ENCODE measurements around the gene RSRP1.
"Not testable (repeated sequence)": the region's sequence is repeated elsewhere in the genome, so short reads cannot be mapped to it uniquely, and the experiment has no call there.

Gene RSRP1

DNA sequence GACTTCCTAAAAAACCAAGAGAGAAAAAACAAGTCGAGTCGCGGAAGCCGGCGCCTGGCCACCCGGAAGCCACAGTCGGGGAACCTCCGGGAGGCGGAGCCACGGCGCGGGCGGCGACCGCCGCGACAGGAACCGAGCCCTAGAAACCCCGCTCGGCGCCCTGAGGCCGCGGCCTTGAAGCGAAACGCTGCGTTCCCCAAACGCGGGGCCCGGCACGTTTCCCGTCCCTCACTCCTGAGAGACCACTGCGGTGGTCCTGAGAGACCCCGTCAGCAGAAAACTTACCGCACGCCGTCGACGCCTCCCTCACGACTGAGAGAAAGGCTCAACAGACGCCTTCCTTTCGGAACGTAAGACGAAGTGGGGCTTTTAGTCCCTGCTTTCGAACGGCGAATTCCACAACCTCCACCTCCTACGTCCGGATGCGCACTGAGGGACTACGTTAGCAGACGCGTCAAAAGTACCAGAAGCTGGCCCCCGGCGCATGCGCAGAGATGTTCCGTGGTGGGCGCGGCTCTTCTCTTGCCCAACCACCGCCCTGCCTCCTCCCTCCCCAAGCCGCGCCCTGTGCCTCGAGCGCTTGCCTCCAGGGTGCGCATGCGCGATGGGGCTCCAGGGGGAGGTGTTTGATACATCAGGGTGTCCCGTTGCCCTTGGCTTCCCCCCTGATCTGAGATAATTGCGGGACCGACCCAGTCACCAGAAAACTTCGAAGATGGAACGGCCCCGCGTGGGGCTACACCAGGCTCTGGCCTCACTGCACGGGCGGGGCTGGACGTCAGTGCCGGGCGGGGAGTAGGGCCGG, at the start of gene RSRP1:
Gene RSRP1 (minus strand): TSS at position 431 of the 805 bp plus-strand sequence. CDS start 491 bp downstream, outside the sequence.
- DNase-seq (ENCODE audit: low spot score): peak; percentile 100

DNA sequence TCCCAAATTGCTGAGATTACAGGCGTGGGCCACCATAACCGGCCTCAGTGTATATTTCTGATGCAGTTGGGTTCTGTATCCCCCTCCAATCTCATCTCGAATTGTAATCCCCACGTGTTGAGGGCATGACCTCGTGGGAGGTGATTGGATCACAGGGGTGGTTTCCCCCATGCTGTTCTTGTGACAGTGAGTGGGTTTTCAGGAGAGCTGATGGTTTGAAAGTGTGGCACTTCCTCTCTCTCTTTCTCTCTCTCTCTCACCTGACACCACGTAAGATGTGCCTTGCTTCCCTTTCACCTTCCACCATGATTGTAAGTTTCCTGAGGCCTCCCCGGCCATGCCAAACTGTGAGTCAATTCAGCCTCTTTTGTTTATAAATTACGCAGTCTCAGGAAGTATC, 49.2 kb upstream of the RSRP1 start:
- not testable (repeated sequence) for DNase-seq (ENCODE audit: low spot score)

- not testable (repeated sequence) for DNase-seq (ENCODE audit: low spot score)
Measured at GRCh38 chr1:25294889-25295826, 47.9 kb upstream of the RSRP1 start.

- DNase-seq (ENCODE audit: low spot score): not testable (repeated sequence)
Measured at GRCh38 chr1:25293426-25293825, 46.2 kb upstream of the RSRP1 start.

GRCh38 chr1:25290043-25290442, 42.8 kb upstream of the RSRP1 start:
- not testable (repeated sequence) for DNase-seq (ENCODE audit: low spot score)

DNA sequence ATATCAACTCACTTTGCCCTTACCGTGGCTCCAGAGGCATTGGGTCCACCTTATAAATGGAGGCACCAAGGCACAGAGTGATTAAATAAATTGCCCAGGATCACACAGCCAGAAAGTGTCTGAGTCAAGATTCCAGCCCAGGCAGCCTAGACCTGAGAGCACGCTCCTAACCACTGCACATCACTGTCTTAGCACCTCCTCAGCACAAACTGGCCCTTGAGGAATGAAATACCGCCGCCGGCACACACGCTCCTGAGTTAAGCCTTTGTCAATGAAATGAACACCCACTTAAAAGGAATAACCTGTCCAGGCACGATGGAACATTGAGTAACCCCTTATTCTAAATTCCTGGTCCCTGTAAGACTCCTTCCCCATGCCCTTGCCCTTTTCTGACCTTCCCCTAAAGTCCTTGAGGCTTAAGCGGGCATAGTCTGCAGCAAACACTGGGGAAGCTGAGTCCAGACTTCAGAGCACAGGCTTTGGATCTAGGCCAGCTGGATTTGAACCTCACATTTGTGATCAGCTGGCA, 41.4 kb upstream of the RSRP1 start:
- not testable (repeated sequence) for DNase-seq (ENCODE audit: low spot score)

DNA sequence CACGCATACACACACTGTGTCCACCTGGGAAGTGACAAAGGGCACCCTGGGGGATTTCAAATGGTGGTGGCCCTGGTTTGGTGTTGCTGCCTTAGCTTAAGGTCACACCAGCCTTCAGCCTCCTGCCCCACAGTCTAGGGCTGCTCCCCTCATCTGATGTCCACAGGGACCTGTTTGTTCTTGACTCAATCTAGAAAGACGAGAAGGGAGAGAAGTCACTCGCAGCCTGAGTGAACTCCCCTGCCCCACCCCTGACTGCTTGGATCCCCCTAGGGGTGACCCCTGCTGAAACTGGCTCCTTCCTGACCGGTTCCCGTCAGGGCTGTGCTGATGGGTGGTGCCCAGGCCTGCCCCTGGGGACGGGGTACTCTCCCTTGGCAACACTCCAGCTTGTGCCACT, 39.9 kb upstream of the RSRP1 start:
- peak; percentile 19 for DNase-seq (ENCODE audit: low spot score)

DNA sequence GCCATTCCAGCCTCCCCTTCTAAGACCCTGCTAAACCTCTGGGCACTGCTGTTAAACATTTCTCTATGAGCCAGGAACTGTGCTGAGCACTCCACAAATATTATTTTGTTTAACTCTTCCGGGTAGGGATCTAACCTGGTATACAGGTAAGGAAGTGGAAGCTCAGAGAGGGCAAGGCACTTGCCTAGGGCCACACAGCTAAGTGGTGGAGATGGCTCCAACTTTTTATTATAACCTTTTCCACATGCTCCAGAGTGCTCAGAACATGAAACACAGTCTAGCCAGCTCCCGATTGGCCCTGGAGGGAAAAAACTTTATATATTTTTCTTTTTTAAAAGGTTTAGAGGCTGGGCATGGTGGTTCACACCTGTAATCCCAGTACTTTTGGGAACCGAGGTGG, 38.6 kb upstream of the RSRP1 start:
- DNase-seq (ENCODE audit: low spot score): not testable (repeated sequence)

GRCh38 chr1:25279693-25280111, 32.4 kb upstream of the RSRP1 start:
- not testable (repeated sequence) for DNase-seq (ENCODE audit: low spot score)

- DNase-seq (ENCODE audit: low spot score): not testable (repeated sequence)
Measured at GRCh38 chr1:25278790-25279189, 31.5 kb upstream of the RSRP1 start.

DNA sequence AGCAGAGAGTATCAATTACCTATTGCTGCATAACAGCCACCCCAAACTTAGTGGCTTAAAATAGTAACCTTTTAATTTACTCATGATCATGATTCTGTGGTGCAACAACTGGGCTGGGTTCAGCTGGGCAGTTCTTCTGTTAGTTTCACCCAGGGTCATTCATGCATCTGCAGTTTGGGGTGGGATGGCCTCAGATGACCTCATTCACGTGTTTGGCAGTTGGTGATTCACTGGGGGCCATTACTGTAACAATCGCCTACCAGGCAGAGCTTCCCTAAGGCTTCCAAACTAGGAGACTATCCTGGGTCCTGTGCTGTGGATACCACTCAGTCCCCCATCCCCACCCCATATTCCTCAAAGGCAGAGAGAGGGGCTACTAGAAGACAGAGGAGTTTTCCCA, 31.1 kb upstream of the RSRP1 start:
- DNase-seq (ENCODE audit: low spot score): not testable (repeated sequence)

DNA sequence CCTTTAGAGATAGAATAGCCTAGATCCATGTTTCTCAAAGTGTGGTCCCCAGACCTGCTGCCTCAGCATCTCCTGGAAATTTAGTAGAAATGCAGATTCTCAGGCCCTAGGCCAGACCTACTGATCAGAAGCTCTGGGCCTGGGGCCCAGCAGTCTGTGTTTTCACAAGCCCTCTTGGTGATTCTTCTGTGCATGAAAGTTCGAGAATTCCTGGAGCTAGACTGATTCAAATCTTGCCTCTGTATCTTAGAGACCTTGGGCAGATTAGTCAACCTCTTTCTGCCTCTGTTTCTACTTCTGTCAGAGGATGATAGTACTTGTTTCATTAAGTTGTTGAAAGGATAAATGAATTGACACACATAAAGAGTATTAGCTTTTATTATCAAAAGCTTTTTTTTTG, 30.0 kb upstream of the RSRP1 start:
- DNase-seq (ENCODE audit: low spot score): not testable (repeated sequence)

- DNase-seq (ENCODE audit: low spot score): not testable (repeated sequence)
Measured at GRCh38 chr1:25275648-25276047, 28.4 kb upstream of the RSRP1 start.

DNA sequence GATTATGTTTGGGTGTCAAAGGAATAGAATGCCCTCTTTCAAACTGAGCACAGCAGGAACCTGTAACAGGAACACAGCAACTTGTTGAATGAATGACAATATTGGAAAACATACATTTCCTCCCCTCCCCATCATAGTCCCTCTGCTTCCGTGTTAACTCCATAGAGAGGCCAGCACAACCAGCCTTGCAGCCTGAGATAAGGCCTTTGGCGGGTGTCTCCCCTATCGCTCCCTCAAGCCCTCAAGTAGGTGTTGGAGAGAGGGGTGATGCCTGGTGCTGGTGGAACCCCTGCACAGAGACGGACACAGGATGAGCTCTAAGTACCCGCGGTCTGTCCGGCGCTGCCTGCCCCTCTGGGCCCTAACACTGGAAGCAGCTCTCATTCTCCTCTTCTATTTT, 25.0 kb upstream of the RSRP1 start, which contains the start of gene RHD:
Gene RHD (plus strand): TSS at position 272 of the 400 bp plus-strand sequence. CDS start 39 bp downstream, at position 311.
- not testable (repeated sequence) for DNase-seq (ENCODE audit: low spot score)

- DNase-seq (ENCODE audit: low spot score): not testable (repeated sequence)
Measured at GRCh38 chr1:25268143-25268760, 21.0 kb upstream of the RSRP1 start.

DNA sequence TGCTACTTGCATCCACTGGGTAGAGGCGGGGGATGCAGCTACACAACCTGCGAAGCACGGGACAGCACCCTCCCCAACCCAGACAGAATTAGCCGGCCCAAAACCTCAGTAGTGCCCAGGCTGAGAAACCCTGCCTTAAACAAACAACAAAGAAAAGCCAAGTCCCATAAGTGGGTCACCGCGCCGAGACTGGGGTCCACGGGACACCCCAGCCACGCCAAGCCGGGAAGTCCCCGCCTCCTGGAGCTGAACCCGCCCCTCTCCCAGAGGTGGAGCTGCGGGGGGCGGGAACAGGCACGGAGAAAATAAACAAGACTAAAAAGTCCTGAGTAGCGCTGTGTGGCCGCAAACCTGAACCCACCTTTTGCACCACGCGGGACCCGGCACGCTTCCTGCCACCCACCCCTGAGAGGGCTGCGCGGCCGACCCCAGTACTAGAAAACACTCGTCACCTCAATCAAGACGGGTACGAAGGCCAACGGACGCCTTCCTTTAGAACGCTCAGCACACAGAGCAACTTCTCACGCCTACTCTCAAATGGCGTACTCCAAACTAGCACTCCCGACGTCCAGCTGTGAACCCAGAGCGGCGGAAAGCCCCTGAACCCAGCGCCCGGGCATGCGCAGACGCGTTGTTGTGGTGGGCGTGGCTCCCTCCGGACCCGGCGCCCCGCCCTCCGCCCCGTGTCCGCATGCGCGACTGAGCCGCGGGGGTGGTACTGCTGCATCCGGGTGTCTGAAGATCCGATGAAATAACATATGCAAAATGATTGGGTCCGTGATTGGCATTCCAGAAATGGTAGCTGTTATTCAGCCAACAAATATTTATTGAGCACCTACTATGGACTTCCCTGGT, 20.3 kb upstream of the RSRP1 start:
- DNase-seq (ENCODE audit: low spot score): peak; percentile 90

DNA sequence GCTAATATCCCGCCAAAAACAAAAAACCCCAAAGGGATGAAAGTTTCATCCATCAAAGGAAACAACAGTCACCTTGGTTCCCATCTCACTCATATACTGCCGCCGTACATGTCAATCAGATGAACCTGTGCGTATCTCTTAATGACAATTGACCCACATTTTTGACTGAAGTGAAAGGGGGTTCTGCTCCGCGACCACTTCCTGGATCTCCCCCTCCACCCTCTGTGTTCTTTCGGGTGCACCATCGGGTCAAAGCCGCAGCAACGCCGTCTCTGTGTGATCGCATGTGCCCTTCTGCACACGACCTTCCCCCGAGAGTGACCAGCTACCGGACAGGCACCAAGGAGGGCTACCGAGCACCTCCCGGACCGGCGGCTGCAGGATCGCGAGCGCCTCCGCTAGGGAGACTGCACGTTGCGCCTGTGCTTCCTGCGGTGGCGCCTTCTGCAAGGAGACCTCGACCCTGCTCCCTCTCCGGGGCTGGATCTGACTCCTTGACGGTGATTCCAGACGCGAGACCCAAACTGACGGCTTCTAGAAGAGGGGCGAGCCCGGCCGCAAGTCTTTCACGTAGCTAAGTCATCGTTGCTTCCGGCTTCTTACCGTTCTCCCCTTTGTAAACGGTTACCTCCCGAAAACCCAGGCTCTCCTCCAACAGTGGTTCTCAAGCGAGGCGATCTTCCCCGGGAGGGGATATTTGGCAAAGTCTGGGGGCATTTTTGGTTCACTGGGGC, 19.5 kb upstream of the RSRP1 start:
- DNase-seq (ENCODE audit: low spot score): peak; percentile 62

GRCh38 chr1:25260336-25260735, 13.1 kb upstream of the RSRP1 start:
- DNase-seq (ENCODE audit: low spot score): not testable (repeated sequence)

DNA sequence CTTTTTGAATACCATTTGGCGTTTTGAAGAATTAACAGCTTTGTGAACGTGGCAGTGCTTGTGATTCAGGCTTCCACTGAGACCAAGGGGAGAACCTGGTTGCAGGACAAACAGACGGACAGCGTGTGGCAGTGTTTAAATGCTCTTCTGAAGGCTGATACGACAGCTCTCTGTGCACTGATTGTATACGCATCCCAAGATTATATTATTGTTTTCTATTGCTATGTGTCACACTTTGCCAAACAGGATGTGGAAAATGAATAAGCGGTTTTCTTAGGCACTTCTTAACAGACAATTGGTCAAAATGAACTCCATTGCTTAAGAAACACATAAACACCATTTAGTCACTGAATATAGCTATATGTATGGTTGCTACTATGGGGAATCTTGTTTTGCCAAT, 12.6 kb upstream of the RSRP1 start:
- DNase-seq (ENCODE audit: low spot score): peak; percentile 38

- DNase-seq (ENCODE audit: low spot score): no peak
Measured at GRCh38 chr1:25257196-25257595, 9.9 kb upstream of the RSRP1 start.
